Esophagus squamous epithelium (tissue), 5 donors: ENCODE results near the gene FAM118B. TPM values are rescaled to one million over a fixed set of nuclear protein-coding genes. Genes with fewer than 3 reads are reported as not detected.
A peak's percentile ranks its signal among the peaks of the same experiment; 100 is the strongest.

ENCODE experiments used
- DNase-seq: peaks from one replicate; lab custom pipeline; 2025; lab: John Stamatoyannopoulos, UW
- H3K27ac ChIP-seq, 4 donors: fragments of 200-600 bp; sonication (generic); one replicate each; pipeline ENCODE4 v1.5.1; 2016 to 2019; ENCODE audit warnings: mild to moderate bottlenecking in 1 of 4
- H3K27me3 ChIP-seq, 4 donors: fragments of 200-600 bp; sonication (generic); 1 replicate in 3 of 4; 2 replicates in 1 of 4; pipeline versions ENCODE4 v1.5.1 to v1.6.0; 2017 to 2021; ENCODE audit warnings: antibody characterized with exemption in 1 of 4
- H3K36me3 ChIP-seq, 3 donors: fragments of 200-600 bp; sonication (generic); one replicate each; pipeline ENCODE4 v1.5.1; 2016 to 2019
- H3K4me1 ChIP-seq, 3 donors: fragments of 200-600 bp; sonication (generic); one replicate each; pipeline ENCODE4 v1.5.1; 2017 to 2019
- H3K4me3 ChIP-seq, 4 donors: fragments of 200-600 bp; sonication (generic); 1 replicate in 3 of 4; 2 replicates in 1 of 4; pipeline ENCODE4 v1.5.1; 2016 to 2019; ENCODE audit warnings: mild to moderate bottlenecking in 2 of 4, moderate library complexity in 1 of 4
- H3K9me3 ChIP-seq, 3 donors: fragments of 200-600 bp; sonication (generic); one replicate each; pipeline ENCODE4 v1.5.1; 2016 to 2019
- POLR2A ChIP-seq, 4 donors: fragments of 450-650 bp; IDR thresholded peaks; one replicate each; pipeline ENCODE4 v1.6.1; 2017; ENCODE audit warnings: antibody characterized with exemption in 4 of 4, mild to moderate bottlenecking in 4 of 4, moderate library complexity in 3 of 4
- WGBS, 2 donors: methylation state at CpG; one replicate each; pipeline ENCODE4 v1.1.5; 2018; 5-methylcytosine and 5-hydroxymethylcytosine counted together
- intact Hi-C: fragments of 100-400 bp; cut with DNase I; formaldehyde crosslinking; loops from one replicate; pipeline ENCODE4 v1.15.0; 2022
- total RNA-seq, 4 donors: library from RNA; depleted of rRNA; stranded (reverse); fragments of >200 nt; gene quantifications; one replicate each; pipeline ENCODE4 v1.1.0, GENCODE V29; 2016
- TF ChIP-seq, protein P1 (sequence below), 6 experiments: fragments of 450-650 bp in 4 of 6; fragments of 200-600 bp in 2 of 6; sonication (generic) in 2 of 6; IDR thresholded peaks; one replicate each; pipeline ENCODE4 v1.5.1; 2016 to 2019; ENCODE audit warnings: antibody characterized with exemption in 6 of 6, mild to moderate bottlenecking in 4 of 6, moderate library complexity in 4 of 6
- donor health status: DM: yes; HTN: yes; CAD: no.

The FAM118B gene
- total RNA-seq, 4 donors from 2014 or later, result 6.5 to 18.5 (median 13.6) TPM

DNA sequence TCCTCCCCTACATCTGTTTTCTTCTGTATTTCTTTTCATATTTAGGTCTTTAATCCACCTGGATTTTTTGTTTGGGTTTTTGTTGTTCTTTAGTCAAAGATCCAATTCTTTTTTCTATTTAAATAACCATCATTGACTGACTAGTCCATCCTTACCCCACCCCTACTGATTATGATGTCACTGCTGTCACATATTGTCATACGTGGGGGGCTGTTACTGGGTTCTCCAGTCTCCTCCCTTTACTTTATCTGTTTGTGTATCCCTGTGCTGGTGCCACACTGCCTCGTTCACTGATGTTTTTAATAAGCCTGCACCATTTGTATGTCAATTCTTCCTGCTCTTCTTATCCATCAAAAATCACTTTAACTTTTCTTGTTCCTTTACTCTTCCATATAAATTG lies 85.4 kb downstream of the FAM118B start:
- H3K4me3 ChIP-seq, result no peak overlapping the region
- no peaks in the 10 kb centered on the region for H3K9me3 ChIP-seq
- DNase-seq, result no peak
- intact Hi-C loops, result no loop called here
- WGBS, 2 donors, result 75% methylated on average over 2 of the region's 2 CpGs
- H3K4me1 ChIP-seq, result no peaks in the 10 kb centered on the region
- TF ChIP-seq, protein P1, sequence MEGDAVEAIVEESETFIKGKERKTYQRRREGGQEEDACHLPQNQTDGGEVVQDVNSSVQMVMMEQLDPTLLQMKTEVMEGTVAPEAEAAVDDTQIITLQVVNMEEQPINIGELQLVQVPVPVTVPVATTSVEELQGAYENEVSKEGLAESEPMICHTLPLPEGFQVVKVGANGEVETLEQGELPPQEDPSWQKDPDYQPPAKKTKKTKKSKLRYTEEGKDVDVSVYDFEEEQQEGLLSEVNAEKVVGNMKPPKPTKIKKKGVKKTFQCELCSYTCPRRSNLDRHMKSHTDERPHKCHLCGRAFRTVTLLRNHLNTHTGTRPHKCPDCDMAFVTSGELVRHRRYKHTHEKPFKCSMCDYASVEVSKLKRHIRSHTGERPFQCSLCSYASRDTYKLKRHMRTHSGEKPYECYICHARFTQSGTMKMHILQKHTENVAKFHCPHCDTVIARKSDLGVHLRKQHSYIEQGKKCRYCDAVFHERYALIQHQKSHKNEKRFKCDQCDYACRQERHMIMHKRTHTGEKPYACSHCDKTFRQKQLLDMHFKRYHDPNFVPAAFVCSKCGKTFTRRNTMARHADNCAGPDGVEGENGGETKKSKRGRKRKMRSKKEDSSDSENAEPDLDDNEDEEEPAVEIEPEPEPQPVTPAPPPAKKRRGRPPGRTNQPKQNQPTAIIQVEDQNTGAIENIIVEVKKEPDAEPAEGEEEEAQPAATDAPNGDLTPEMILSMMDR (IDR thresholded peaks at IDR 0.05), result no peak
- no peak for TF ChIP-seq POLR2A (IDR thresholded peaks at IDR 0.05)
- H3K27ac ChIP-seq, result no peak overlapping the region
- peaks cover 4 to 81% (median 8%) of the 10 kb centered on the region in 3 donors for H3K36me3 ChIP-seq
- H3K27me3 ChIP-seq, result no peaks in the 10 kb centered on the region

- H3K4me1 ChIP-seq, result peaks cover 4 to 30% (median 13%) of the 10 kb centered on the region in 3 donors
- peak within 1 kb of the TSS; percentile 63 to 83 (median 68) for H3K4me3 ChIP-seq
- DNase-seq, result peak; percentile 18
- peak within 1 kb of the TSS; percentile 90 to 94 (median 92) for H3K27ac ChIP-seq
- H3K9me3 ChIP-seq, result no peaks in the 10 kb centered on the region
- H3K27me3 ChIP-seq, result no peaks in the 10 kb centered on the region
- peaks cover 0 to 46% (median 0%) of the 10 kb centered on the region in 3 donors for H3K36me3 ChIP-seq
- TF ChIP-seq, protein P1 (IDR thresholded peaks at IDR 0.05), result peak in 1 of 6 experiments; percentile 26
- TF ChIP-seq POLR2A (IDR thresholded peaks at IDR 0.05), result peak in 3 of 4 donors; percentile 33 to 74 (median 72)
- intact Hi-C loops, result no loop called here
- WGBS, 2 donors, result 2% methylated on average over 22 to 31 of the region's 61 CpGs
Observed at GRCh38 chr11:126303623-126304456, 92.3 kb downstream of the FAM118B start, which contains the start of gene DCPS. Gene DCPS (plus strand): TSS chr11:126304060. CDS start chr11:126304081, 21 bp downstream.

DNA sequence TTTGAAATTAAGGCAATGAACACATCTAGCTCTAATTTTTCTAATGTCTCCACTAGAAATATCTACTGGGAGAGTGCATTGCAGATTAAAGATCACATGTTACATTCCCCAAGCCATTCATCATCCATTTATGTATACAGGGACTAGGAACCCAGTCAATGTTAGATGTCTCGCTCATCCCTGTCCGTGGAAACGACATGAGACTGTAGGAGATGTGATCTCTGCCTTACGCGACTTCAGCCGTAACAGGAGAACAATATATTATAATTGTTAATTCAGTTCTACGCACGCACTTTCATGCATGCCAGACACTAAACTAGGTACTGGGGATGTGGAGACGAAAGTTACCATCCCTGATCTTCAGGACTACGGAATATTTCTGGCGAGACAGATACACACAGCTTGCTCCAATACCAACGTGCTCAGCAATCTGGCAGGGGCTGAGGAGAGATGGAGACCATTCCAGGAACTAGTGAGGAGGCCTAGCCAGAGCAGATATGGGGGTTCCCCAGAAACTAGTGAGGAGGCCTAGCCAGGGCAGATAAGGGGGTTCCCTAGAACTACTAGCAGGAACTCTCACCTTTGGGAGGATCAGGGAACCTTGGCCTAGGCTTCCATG lies 93.0 kb downstream of the FAM118B start:
- Histone ChIP-seq H3K36me3 (peaks cover 0 to 48% (median 0%) of the 10 kb centered on the region in 3 donors), H3K4me1 (peaks cover 4 to 30% (median 13%) of the 10 kb centered on the region in 3 donors), H3K4me3 (peak overlapping the region; percentile 63 to 83 (median 68)), H3K9me3 (no peaks in the 10 kb centered on the region), H3K27me3 (no peaks in the 10 kb centered on the region), H3K27ac (peak overlapping the region; percentile 90 to 94 (median 92))
- no peak for TF ChIP-seq POLR2A (IDR thresholded peaks at IDR 0.05)
- TF ChIP-seq, protein P1 (IDR thresholded peaks at IDR 0.05), result no peak
- intact Hi-C loops, result no loop called here
- no peak for DNase-seq
- 37 to 46% methylated on average over 12 of the region's 12 CpGs for WGBS, 2 donors

DNA sequence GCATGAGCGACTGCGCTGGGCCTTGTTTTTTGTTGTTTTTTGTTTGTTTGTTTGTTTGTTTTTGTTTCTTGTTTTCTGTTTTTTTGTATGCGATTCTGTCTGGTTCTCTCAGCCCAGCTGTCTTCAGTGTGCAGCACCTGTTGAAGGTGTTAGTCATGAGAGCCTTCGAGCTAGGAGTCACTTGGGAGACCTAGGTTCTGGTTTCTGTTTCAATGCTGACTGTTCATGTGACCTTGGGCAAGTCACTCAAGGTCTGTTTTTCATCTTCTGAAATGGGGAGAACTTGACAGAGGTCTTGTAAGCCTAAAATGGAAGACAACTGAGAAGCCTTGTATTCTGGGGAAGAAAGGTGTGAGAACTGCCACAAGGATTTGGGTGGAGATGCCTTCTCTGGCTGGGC lies 94.1 kb downstream of the FAM118B start:
- Histone ChIP-seq H3K27me3 (no peaks in the 10 kb centered on the region), H3K36me3 (peaks cover 0 to 44% (median 0%) of the 10 kb centered on the region in 3 donors), H3K9me3 (no peaks in the 10 kb centered on the region), H3K4me1 (peaks cover 4 to 36% (median 15%) of the 10 kb centered on the region in 3 donors), H3K27ac (no peak overlapping the region), H3K4me3 (no peak overlapping the region)
- WGBS, 2 donors, result 86 to 90% methylated on average over 4 of the region's 4 CpGs
- no peak for TF ChIP-seq POLR2A (IDR thresholded peaks at IDR 0.05)
- TF ChIP-seq, protein P1 (IDR thresholded peaks at IDR 0.05), result no peak
- intact Hi-C loops, result no loop called here
- DNase-seq, result no peak
